ENCODE results near the gene INHA. TPM values are rescaled to one million over a fixed set of nuclear protein-coding genes. Genes with fewer than 3 reads are reported as not detected.

Gene INHA
- total RNA-seq, 1 experiment from 2014 or later = 0.31 TPM

GRCh38 chr2:219556413-219556812, 15.7 kb upstream of the INHA start:
- Histone ChIP-seq H4K91ac (ENCODE audit: insufficient read length, low read depth, low read length) (no peak overlapping the region), H3K56ac (ENCODE audit: insufficient read length, low read depth, low read length) (no peak overlapping the region), H3K4me2 (ENCODE audit: insufficient read depth, insufficient read length, low read length) (no peak overlapping the region), H2BK5ac (ENCODE audit: insufficient read length, low read length) (no peak overlapping the region), H3K23ac (ENCODE audit: insufficient read length, low read depth, low read length) (no peak overlapping the region), H2AFZ (ENCODE audit: low read length) (no peak overlapping the region), H2BK120ac (ENCODE audit: low read depth, low read length, poor library complexity, severe bottlenecking) (no peak overlapping the region), H2BK12ac (ENCODE audit: insufficient read length, low read depth, low read length) (no peak overlapping the region), H3K23me2 (ENCODE audit: insufficient read length, low read depth, low read length, poor library complexity, severe bottlenecking) (peaks cover 7% of the 10 kb centered on the region), H3K9ac (ENCODE audit: extremely low read depth, insufficient read length, low read length) (no peak overlapping the region), H3K9me3 (ENCODE audit: control insufficient read depth, low read depth, low read length) (no peaks in the 10 kb centered on the region), H3K27me3 (ENCODE audit: insufficient read depth, low read length) (peaks cover 4% of the 10 kb centered on the region; the same call in 1 of the 2 replicates), H3K14ac (ENCODE audit: insufficient read depth, low read length) (no peak overlapping the region), H3K4me1 (ENCODE audit: insufficient read depth, low read length) (peaks cover 13% of the 10 kb centered on the region; the same call in 1 of the 2 replicates), H3K79me1 (ENCODE audit: insufficient read depth, low read depth, low read length, poor library complexity, severe bottlenecking) (no peaks in the 10 kb centered on the region), H2AK5ac (ENCODE audit: insufficient read length, low read length) (no peak overlapping the region), H2BK20ac (ENCODE audit: low read depth, low read length, poor library complexity, severe bottlenecking) (no peak overlapping the region), H3K79me2 (ENCODE audit: insufficient read depth, low read length) (no peaks in the 10 kb centered on the region), H4K20me1 (ENCODE audit: control insufficient read depth, insufficient read depth, insufficient read length) (no peaks in the 10 kb centered on the region), H4K8ac (replicated peaks; ENCODE audit: insufficient read length, low read depth, low read length) (no peak overlapping the region), H3K27ac (ENCODE audit: insufficient read length, low read depth, low read length) (no peak overlapping the region), H3K18ac (ENCODE audit: insufficient read length, low read depth, low read length) (no peak overlapping the region), H3T11ph (ENCODE audit: low read length) (no peak overlapping the region), H4K5ac (ENCODE audit: insufficient read length, low read depth, low read length) (no peak overlapping the region), H2BK15ac (ENCODE audit: low read depth, low read length) (no peak overlapping the region), H3K4ac (ENCODE audit: low read depth, low read length) (no peak overlapping the region)
- no CpG with 5 or more reads among the region's 19 CpGs for WGBS (ENCODE audit: extremely low coverage, insufficient read length, low lambda C conversion rate)
- no peaks in the 10 kb centered on the region; a peak in 1 of 5 replicates for H3K9me3 Mint-ChIP-seq
- peaks cover 17 to 26% of the 10 kb centered on the region in 2 experiments for H3K4me1 Mint-ChIP-seq
- H3K4me3 Mint-ChIP-seq = no peak overlapping the region
- peaks cover 24% of the 10 kb centered on the region for H3K27me3 Mint-ChIP-seq (ENCODE audit: low read depth)
- TF ChIP-seq CTCF (conservative IDR thresholded peaks at IDR 0.05) = no peak
- DNase-seq = no peak
- H3K27ac Mint-ChIP-seq = no peak overlapping the region
- H3K36me3 Mint-ChIP-seq (ENCODE audit: insufficient read depth in 1 of 3, low read depth in 3 of 3) = peaks cover 14 to 40% (median 37%) of the 10 kb centered on the region in 3 experiments
